HFF-Myc (cell line): Measurements from ENCODE around the gene KIF13A.
"Not testable (repeated sequence)": the region's sequence is repeated elsewhere in the genome, so short reads cannot be mapped to it uniquely, and the experiment has no call there.

Experiments
- DNase-seq: peaks from one replicate; pipeline ENCODE4 v3.0.0-alpha.2; 2011; ENCODE audit warnings: low read depth; ENCODE audit errors: extremely low read depth
- H3K4me3 ChIP-seq: replicated peaks from 2 replicates; pipeline ENCODE4 v1.5.1; 2011; ENCODE audit warnings: low read depth, mild to moderate bottlenecking, control low read depth, low read length
- CTCF ChIP-seq: IDR thresholded peaks from 2 replicates; pipeline ENCODE4 v1.5.1; 2012; ENCODE audit warnings: mild to moderate bottlenecking, low read depth, low read length, control low read depth; ENCODE audit errors: missing control alignments

Gene KIF13A

GRCh38 chr6:17863901-17864754 lies 123.3 kb downstream of the KIF13A start:
- no peak overlapping the region for H3K4me3 ChIP-seq
- TF ChIP-seq CTCF, result no peak
- peak; percentile 52 for DNase-seq

- TF ChIP-seq CTCF, result no peak
- H3K4me3 ChIP-seq, result no peak overlapping the region
- no peak for DNase-seq
Observed at GRCh38 chr6:17861361-17861760, 126.1 kb downstream of the KIF13A start.

GRCh38 chr6:17859846-17860245 lies 127.6 kb downstream of the KIF13A start:
- no peak overlapping the region for H3K4me3 ChIP-seq
- no peak for TF ChIP-seq CTCF
- no peak for DNase-seq

GRCh38 chr6:17858584-17858983 lies 128.9 kb downstream of the KIF13A start:
- H3K4me3 ChIP-seq, result no peak overlapping the region
- TF ChIP-seq CTCF, result no peak
- DNase-seq, result no peak

GRCh38 chr6:17857188-17857587 lies 130.2 kb downstream of the KIF13A start:
- not testable (repeated sequence) for H3K4me3 ChIP-seq, DNase-seq

GRCh38 chr6:17856306-17856705 lies 131.1 kb downstream of the KIF13A start:
- DNase-seq, result no peak
- no peak for TF ChIP-seq CTCF

GRCh38 chr6:17855381-17855780 lies 132.1 kb downstream of the KIF13A start:
- H3K4me3 ChIP-seq, result no peak overlapping the region
- no peak for TF ChIP-seq CTCF

More at GRCh38 chr6:17856306-17856705, 131.1 kb downstream of the KIF13A start:
- H3K4me3 ChIP-seq, result no peak overlapping the region

More at GRCh38 chr6:17855381-17855780, 132.1 kb downstream of the KIF13A start:
- DNase-seq, result no peak
